A549 (cell line): Measurements from ENCODE around the gene POPDC2.

Source experiments
- CBX8 ChIP-seq: fragments of 200-600 bp; sonication (generic); IDR thresholded peaks from 2 replicates; pipeline ENCODE4 v1.6.1; 2016
- CHD2 ChIP-seq: fragments of 150-350 bp; IDR thresholded peaks from 2 replicates; pipeline ENCODE4 v1.6.1; 2014; ENCODE audit warnings: low read length; ENCODE audit not compliant: partially characterized antibody
- CTCF ChIP-seq: fragments of >200 bp; sonication (Bioruptor Twin); formaldehyde crosslinking; IDR thresholded peaks from 3 replicates; pipeline ENCODE4 v1.5.1; 2016
- E2F6 ChIP-seq: IDR thresholded peaks from 2 replicates; pipeline ENCODE4 v1.6.1; 2012; ENCODE audit warnings: low read depth, borderline replicate concordance
- EP300 ChIP-seq, 2 experiments: fragments of >200 bp; sonication (Bioruptor Twin); formaldehyde crosslinking; IDR thresholded peaks; 2 replicates in 1 of 2; 3 replicates in 1 of 2; pipeline ENCODE4 v1.6.1; 2016 to 2017
- HES2 ChIP-seq: fragments of >200 bp; sonication (Bioruptor Twin); formaldehyde crosslinking; IDR thresholded peaks from 2 replicates; pipeline ENCODE4 v1.6.1; 2016
- JUN ChIP-seq, 2 experiments: fragments of >200 bp; sonication (Bioruptor Twin); formaldehyde crosslinking; IDR thresholded peaks; 2 replicates in 1 of 2; 3 replicates in 1 of 2; pipeline ENCODE4 v1.6.1; 2016 to 2017
- KDM1A ChIP-seq: fragments of 200-600 bp; sonication (generic); IDR thresholded peaks from 2 replicates; pipeline ENCODE4 v1.6.1; 2016; ENCODE audit warnings: low read depth, mild to moderate bottlenecking
- POLR2A ChIP-seq: IDR thresholded peaks from 2 replicates; pipeline ENCODE4 v1.6.1; 2012; ENCODE audit warnings: mild to moderate bottlenecking, low read length
- POLR2AphosphoS2 ChIP-seq: conservative IDR thresholded peaks from 2 replicates; pipeline ENCODE4 v1.6.1; 2012; ENCODE audit warnings: low read length, improper control_type of control experiment, inconsistent platforms
- RAD21 ChIP-seq, 2 experiments: fragments of >200 bp in 1 of 2; sonication (Bioruptor Twin) in 1 of 2; formaldehyde crosslinking in 1 of 2; IDR thresholded peaks in 1 of 2; conservative IDR thresholded peaks in 1 of 2; 2 replicates in 1 of 2; 3 replicates in 1 of 2; pipeline ENCODE4 v1.6.1; 2012 to 2018; ENCODE audit warnings: inconsistent platforms in 1 of 2
- REST ChIP-seq: fragments of 200-600 bp; sonication (generic); IDR thresholded peaks from 2 replicates; pipeline ENCODE4 v1.6.1; 2016; ENCODE audit warnings: antibody characterized with exemption, mild to moderate bottlenecking, moderate library complexity
- RFX5 ChIP-seq: fragments of 450-650 bp; IDR thresholded peaks from 2 replicates; pipeline ENCODE4 v1.7.1; 2014; ENCODE audit warnings: antibody characterized with exemption, mild to moderate bottlenecking, moderate library complexity
- ZFP36 ChIP-seq: fragments of 450-650 bp; IDR thresholded peaks from 2 replicates; pipeline ENCODE4 v1.6.1; 2014; ENCODE audit warnings: borderline replicate concordance; ENCODE audit not compliant: partially characterized antibody

GRCh38 chr3:119639494-119640350 lies 20.7 kb downstream of the POPDC2 start:
- TF ChIP-seq RFX5 (no peak), POLR2A (no peak), EP300 (IDR thresholded peaks at IDR 0.05) (no peak), CTCF (no peak), HES2 (no peak), CBX8 (no peak), E2F6 (no peak), KDM1A (no peak), RAD21 (conservative IDR thresholded peaks at IDR 0.05 in 1 of 2, IDR thresholded peaks at IDR 0.05 in 1 of 2) (no peak), ZFP36 (no peak), REST (no peak), CHD2 (no peak), JUN (IDR thresholded peaks at IDR 0.05) (no peak), POLR2AphosphoS2 (no peak)
